ENCODE results near the gene S100A16.

DNA sequence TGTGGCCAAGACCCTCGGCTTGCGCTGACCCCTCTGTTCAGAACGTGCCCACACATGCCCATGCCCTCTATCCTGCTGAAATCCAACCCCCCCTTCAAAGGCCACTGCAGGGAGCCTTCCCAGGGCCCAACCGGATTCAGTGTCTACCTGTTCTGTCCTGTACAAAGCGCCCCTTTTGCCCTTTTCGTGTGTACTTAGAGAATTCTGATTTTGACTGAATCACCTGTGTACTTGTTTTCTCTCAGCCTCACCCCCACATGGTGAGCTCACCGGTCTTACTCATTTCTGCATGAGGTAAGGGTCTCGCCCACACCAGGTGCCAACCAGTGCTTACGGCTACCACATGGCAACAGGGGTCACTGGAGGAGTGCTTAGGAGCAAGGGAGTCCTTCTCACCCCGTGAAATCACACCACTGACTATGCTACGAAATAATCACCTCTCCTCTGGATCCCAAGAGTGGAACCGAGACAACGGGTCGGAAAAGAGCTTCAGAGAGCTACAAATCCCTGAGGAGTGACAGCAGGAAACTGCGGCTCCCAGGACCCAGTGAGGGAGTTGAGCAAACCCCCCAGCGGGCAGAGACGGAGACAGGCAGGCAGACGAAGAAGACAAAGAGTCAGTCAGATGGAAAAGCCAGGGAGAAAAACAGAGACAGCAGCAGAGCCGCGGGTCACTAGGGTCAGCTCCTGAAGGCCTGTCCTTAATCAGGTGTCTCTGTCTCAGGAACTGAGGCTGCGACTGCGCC is 45.1 kb downstream of the S100A16 start:
- TF ChIP-seq POLR2A (IDR thresholded peaks at IDR 0.05; ENCODE audit: low read depth, low read length) (no peak), POLR2AphosphoS5 (IDR thresholded peaks at IDR 0.05; ENCODE audit: low read depth, low read length) (no peak), TAF1 (IDR thresholded peaks at IDR 0.05; ENCODE audit: borderline replicate concordance, low read depth, low read length) (no peak)

Data from GM12892 (cell line).